Stimulated activated CD4-positive, alpha-beta T cell treated with anti-CD3 and anti-CD28 coated beads, Interleukin-1b, Interleukin-23, amount 100 ng/mL, for 1 hour (primary cell): ENCODE results near the gene CPNE5.

ENCODE experiments used
- DNase-seq, 2 donors: peaks; one replicate each; pipeline ENCODE4 v3.0.0-alpha.2; 2020; ENCODE audit warnings: low read depth in 2 of 2

The CPNE5 gene

GRCh38 chr6:36834576-36835341, 4.5 kb downstream of the CPNE5 start:
- no peak for DNase-seq

GRCh38 chr6:36833182-36833789, 6.0 kb downstream of the CPNE5 start:
- DNase-seq, result no peak

GRCh38 chr6:36832313-36832712, 6.9 kb downstream of the CPNE5 start:
- no peak for DNase-seq

GRCh38 chr6:36830577-36830976, 8.7 kb downstream of the CPNE5 start:
- DNase-seq, result no peak

- no peak for DNase-seq
These were observed 9.2 kb downstream of the CPNE5 start for GRCh38 chr6:36829919-36830544.

- no peak for DNase-seq
These were observed 11.8 kb downstream of the CPNE5 start for GRCh38 chr6:36827261-36828079.

GRCh38 chr6:36826520-36827227, 12.6 kb downstream of the CPNE5 start:
- DNase-seq, result no peak

- no peak for DNase-seq
These were observed 13.2 kb downstream of the CPNE5 start for GRCh38 chr6:36825994-36826393.

GRCh38 chr6:36825452-36825851, 13.8 kb downstream of the CPNE5 start:
- no peak for DNase-seq

GRCh38 chr6:36824253-36824652, 15.0 kb downstream of the CPNE5 start:
- DNase-seq, result no peak

- DNase-seq, result no peak
These were observed 15.7 kb downstream of the CPNE5 start for GRCh38 chr6:36823421-36824096.

GRCh38 chr6:36822506-36823269, 16.6 kb downstream of the CPNE5 start:
- no peak for DNase-seq

- DNase-seq, result no peak
These were observed 17.5 kb downstream of the CPNE5 start for GRCh38 chr6:36821581-36822335.

GRCh38 chr6:36820700-36821580, 18.3 kb downstream of the CPNE5 start:
- no peak for DNase-seq

GRCh38 chr6:36818756-36819155, 20.5 kb downstream of the CPNE5 start:
- no peak for DNase-seq

- no peak for DNase-seq
These were observed 21.4 kb downstream of the CPNE5 start for GRCh38 chr6:36817847-36818246.

- no peak for DNase-seq
These were observed 21.9 kb downstream of the CPNE5 start for GRCh38 chr6:36817176-36817817.
